Stimulated activated naive B cell treated with anti-CD40 and anti-IgM and Interleukin-4, amounts not matched to agents 10 μg/mL and 1 μg/mL and 100 μg/mL, for 72 hours (primary cell): ENCODE results near the gene CMBL.
A peak's percentile ranks its signal among the peaks of the same experiment; 100 is the strongest.

Experiments
- ATAC-seq, 2 donors: fragments of 150-1000 bp; cut with Tn5 transposase; replicated peaks; 2 replicates each; pipeline ENCODE4 v1.10.0; 2021; ENCODE audit warnings: moderate library complexity in 1 of 2
- DNase-seq: peaks from one replicate; pipeline ENCODE4 v3.0.0; 2021
- H3K27ac Mint-ChIP-seq: one replicate; pipeline ENCODE4 v1.8.0; 2022; ENCODE audit warnings: mild to moderate bottlenecking, mixed read lengths
- H3K27me3 Mint-ChIP-seq, 2 donors: one replicate each; pipeline ENCODE4 v1.8.0; 2022; ENCODE audit warnings: mixed read lengths in 2 of 2
- H3K36me3 Mint-ChIP-seq, 2 donors: one replicate each; pipeline ENCODE4 v1.8.0; 2022; ENCODE audit warnings: mixed read lengths in 2 of 2, mild to moderate bottlenecking in 1 of 2
- H3K4me1 Mint-ChIP-seq, 2 donors: one replicate each; pipeline ENCODE4 v1.8.0; 2022; ENCODE audit warnings: mixed read lengths in 2 of 2, mild to moderate bottlenecking in 1 of 2
- H3K4me3 Mint-ChIP-seq, 2 donors: one replicate each; pipeline ENCODE4 v1.8.0; 2022; ENCODE audit warnings: mild to moderate bottlenecking in 2 of 2, mixed read lengths in 2 of 2, moderate library complexity in 1 of 2
- H3K9me3 Mint-ChIP-seq, 2 donors: one replicate each; pipeline ENCODE4 v1.8.0; 2022; ENCODE audit warnings: mixed read lengths in 2 of 2, mild to moderate bottlenecking in 1 of 2

CMBL gene

GRCh38 chr5:10339058-10339811, 31.5 kb upstream of the CMBL start:
- Mint-ChIP-seq H3K27me3 (peaks cover 9 to 15% of the 10 kb centered on the region in 2 donors), H3K36me3 (no peaks in the 10 kb centered on the region), H3K4me3 (no peak overlapping the region), H3K9me3 (no peaks in the 10 kb centered on the region), H3K4me1 (no peaks in the 10 kb centered on the region), H3K27ac (no peak overlapping the region)
- ATAC-seq (no peak), DNase-seq (no peak)

- Mint-ChIP-seq H3K27ac (no peak overlapping the region), H3K4me3 (no peak overlapping the region), H3K9me3 (no peaks in the 10 kb centered on the region), H3K36me3 (no peaks in the 10 kb centered on the region), H3K27me3 (peaks cover 9 to 17% of the 10 kb centered on the region in 2 donors), H3K4me1 (peaks cover 0 to under 1% of the 10 kb centered on the region in 2 donors)
- ATAC-seq: no peak
- no peak for DNase-seq
Observed at GRCh38 chr5:10338686-10339057, 31.0 kb upstream of the CMBL start.

- ATAC-seq (no peak), DNase-seq (no peak)
- Mint-ChIP-seq H3K4me3 (no peak overlapping the region), H3K27me3 (peaks cover 16 to 24% of the 10 kb centered on the region in 2 donors), H3K4me1 (peaks cover 5 to 7% of the 10 kb centered on the region in 2 donors), H3K36me3 (peaks cover 2 to 3% of the 10 kb centered on the region in 2 donors), H3K27ac (no peak overlapping the region), H3K9me3 (no peaks in the 10 kb centered on the region)
Observed at GRCh38 chr5:10337986-10338385, 30.3 kb upstream of the CMBL start.

- Mint-ChIP-seq H3K4me1 (peaks cover 5 to 10% of the 10 kb centered on the region in 2 donors), H3K4me3 (no peak overlapping the region), H3K36me3 (peaks cover 2 to 3% of the 10 kb centered on the region in 2 donors), H3K27me3 (peaks cover 20 to 32% of the 10 kb centered on the region in 2 donors), H3K9me3 (no peaks in the 10 kb centered on the region), H3K27ac (no peak overlapping the region)
- DNase-seq: no peak
- no peak for ATAC-seq
Observed at GRCh38 chr5:10337107-10337506, 29.4 kb upstream of the CMBL start.

GRCh38 chr5:10335711-10336470, 28.2 kb upstream of the CMBL start:
- Mint-ChIP-seq H3K4me3 (no peak overlapping the region), H3K4me1 (peaks cover 5 to 10% of the 10 kb centered on the region in 2 donors), H3K27me3 (peaks cover 32 to 44% of the 10 kb centered on the region in 2 donors), H3K36me3 (peaks cover 2 to 3% of the 10 kb centered on the region in 2 donors), H3K9me3 (no peaks in the 10 kb centered on the region), H3K27ac (no peak overlapping the region)
- DNase-seq (no peak), ATAC-seq (no peak)

- no peak for ATAC-seq
- Mint-ChIP-seq H3K4me3 (no peak overlapping the region), H3K36me3 (peaks cover 2 to 3% of the 10 kb centered on the region in 2 donors), H3K4me1 (peaks cover 5 to 10% of the 10 kb centered on the region in 2 donors), H3K27me3 (peaks cover 38 to 54% of the 10 kb centered on the region in 2 donors), H3K27ac (no peak overlapping the region), H3K9me3 (no peaks in the 10 kb centered on the region)
- DNase-seq: no peak
Observed at GRCh38 chr5:10334831-10335230, 27.1 kb upstream of the CMBL start.

GRCh38 chr5:10333154-10334006, 25.7 kb upstream of the CMBL start:
- Mint-ChIP-seq H3K27me3 (peaks cover 38 to 54% of the 10 kb centered on the region in 2 donors), H3K4me1 (peaks cover 5 to 10% of the 10 kb centered on the region in 2 donors), H3K4me3 (peak overlapping the region; percentile 86 to 90), H3K27ac (peak overlapping the region; percentile 89), H3K36me3 (peaks cover 2 to 3% of the 10 kb centered on the region in 2 donors), H3K9me3 (no peaks in the 10 kb centered on the region)
- DNase-seq (no peak), ATAC-seq (peak; percentile 69 to 76)

- Mint-ChIP-seq H3K27me3 (peaks cover 38 to 54% of the 10 kb centered on the region in 2 donors), H3K4me1 (peaks cover 5 to 10% of the 10 kb centered on the region in 2 donors), H3K9me3 (no peaks in the 10 kb centered on the region), H3K4me3 (peak overlapping the region in 1 of 2 donors; percentile 22), H3K36me3 (peaks cover 2 to 3% of the 10 kb centered on the region in 2 donors), H3K27ac (no peak overlapping the region)
- ATAC-seq: no peak
- DNase-seq: no peak
Observed at GRCh38 chr5:10332301-10332700, 24.6 kb upstream of the CMBL start.

GRCh38 chr5:10331341-10331796, 23.7 kb upstream of the CMBL start:
- Mint-ChIP-seq H3K27me3 (peaks cover 38 to 54% of the 10 kb centered on the region in 2 donors), H3K27ac (no peak overlapping the region), H3K9me3 (no peaks in the 10 kb centered on the region), H3K36me3 (peaks cover 2 to 3% of the 10 kb centered on the region in 2 donors), H3K4me1 (peaks cover 5 to 10% of the 10 kb centered on the region in 2 donors), H3K4me3 (no peak overlapping the region)
- no peak for DNase-seq
- ATAC-seq: no peak

- H3K27me3 Mint-ChIP-seq: peaks cover 38 to 53% of the 10 kb centered on the region in 2 donors
- DNase-seq: no peak
- no peak for ATAC-seq
- no peak overlapping the region for H3K27ac Mint-ChIP-seq
- no peaks in the 10 kb centered on the region for H3K9me3 Mint-ChIP-seq
- peaks cover 2 to 3% of the 10 kb centered on the region in 2 donors for H3K36me3 Mint-ChIP-seq
- H3K4me3 Mint-ChIP-seq: no peak overlapping the region
- H3K4me1 Mint-ChIP-seq: peaks cover 5 to 10% of the 10 kb centered on the region in 2 donors
Observed at GRCh38 chr5:10330511-10331230, 23.0 kb upstream of the CMBL start.

- Mint-ChIP-seq H3K27me3 (peaks cover 36 to 46% of the 10 kb centered on the region in 2 donors), H3K4me1 (peaks cover 5 to 10% of the 10 kb centered on the region in 2 donors), H3K36me3 (peaks cover 2 to 3% of the 10 kb centered on the region in 2 donors), H3K9me3 (no peaks in the 10 kb centered on the region), H3K27ac (no peak overlapping the region), H3K4me3 (no peak overlapping the region)
- ATAC-seq (no peak), DNase-seq (no peak)
Observed at GRCh38 chr5:10329820-10330481, 22.2 kb upstream of the CMBL start.

GRCh38 chr5:10329446-10329819, 21.7 kb upstream of the CMBL start:
- no peaks in the 10 kb centered on the region for H3K9me3 Mint-ChIP-seq
- ATAC-seq: no peak
- H3K36me3 Mint-ChIP-seq: peaks cover 2 to 3% of the 10 kb centered on the region in 2 donors
- no peak overlapping the region for H3K4me3 Mint-ChIP-seq
- DNase-seq: no peak
- peaks cover 5 to 10% of the 10 kb centered on the region in 2 donors for H3K4me1 Mint-ChIP-seq
- peaks cover 31 to 41% of the 10 kb centered on the region in 2 donors for H3K27me3 Mint-ChIP-seq
- H3K27ac Mint-ChIP-seq: no peak overlapping the region

- Mint-ChIP-seq H3K9me3 (no peaks in the 10 kb centered on the region), H3K4me1 (peaks cover 2 to 6% of the 10 kb centered on the region in 2 donors), H3K36me3 (peaks cover 0 to under 1% of the 10 kb centered on the region in 2 donors), H3K27ac (no peak overlapping the region), H3K27me3 (peaks cover 25 to 34% of the 10 kb centered on the region in 2 donors), H3K4me3 (no peak overlapping the region)
- DNase-seq (no peak), ATAC-seq (no peak)
Observed at GRCh38 chr5:10328323-10328722, 20.6 kb upstream of the CMBL start.
